Measurements from ENCODE around the gene CD300A. TPM values are rescaled to one million over a fixed set of nuclear protein-coding genes. Genes with fewer than 3 reads are reported as not detected.

The CD300A gene
- total and polyA plus RNA-seq, 8 donors: 1.6 to 35.5 (median 2.6) TPM

- DNase-seq: peak in 1 of 4 donors; percentile 49
- Histone ChIP-seq H3K27ac (peak overlapping the region; percentile 63 to 93), H3K4me3 (peak overlapping the region; percentile 49 to 58), H3K9me3 (peaks cover 0 to 9% of the 10 kb centered on the region in 2 donors), H3K36me3 (no peaks in the 10 kb centered on the region), H3K27me3 (peaks cover 11 to 71% of the 10 kb centered on the region in 2 donors), H3K4me1 (peaks cover 14 to 35% of the 10 kb centered on the region in 2 donors)
- intact Hi-C loops (cut with DNase I): no loop called here
- ATAC-seq: no peak
- no peak for TF ChIP-seq CTCF (IDR thresholded peaks at IDR 0.05)
Observed at GRCh38 chr17:74432766-74433391, 33.6 kb upstream of the CD300A start.

- Histone ChIP-seq H3K9me3 (peaks cover 0 to 16% of the 10 kb centered on the region in 2 donors), H3K27me3 (peaks cover 11 to 65% of the 10 kb centered on the region in 2 donors), H3K4me1 (peaks cover 14 to 35% of the 10 kb centered on the region in 2 donors), H3K4me3 (peak overlapping the region; percentile 49 to 58), H3K27ac (peak overlapping the region in 1 of 2 donors; percentile 93), H3K36me3 (no peaks in the 10 kb centered on the region)
- ATAC-seq (no peak), DNase-seq (peak in 1 of 4 donors; percentile 50)
- TF ChIP-seq CTCF (IDR thresholded peaks at IDR 0.05): no peak
- intact Hi-C loops (cut with DNase I): no loop called here
Observed at GRCh38 chr17:74433421-74434121, 32.9 kb upstream of the CD300A start.

- peak overlapping the region in 1 of 2 donors; percentile 41 for H3K27ac ChIP-seq
- H3K4me3 ChIP-seq: no peak overlapping the region
- H3K27me3 ChIP-seq: peaks cover 11 to 44% of the 10 kb centered on the region in 2 donors
- DNase-seq (peak in 1 of 4 donors; percentile 4), ATAC-seq (no peak)
- H3K4me1 ChIP-seq: peaks cover 8 to 20% of the 10 kb centered on the region in 2 donors
- H3K36me3 ChIP-seq: peaks cover 0 to 7% of the 10 kb centered on the region in 2 donors
- H3K9me3 ChIP-seq: peaks cover 0 to 24% of the 10 kb centered on the region in 2 donors
- no peak for TF ChIP-seq CTCF (IDR thresholded peaks at IDR 0.05)
- intact Hi-C loops (cut with DNase I): no loop called here
Observed at GRCh38 chr17:74435775-74436359, 30.6 kb upstream of the CD300A start.

- Histone ChIP-seq H3K36me3 (peaks cover 0 to 10% of the 10 kb centered on the region in 2 donors), H3K4me1 (peaks cover 6 to 11% of the 10 kb centered on the region in 2 donors), H3K4me3 (no peak overlapping the region), H3K9me3 (peaks cover 0 to 24% of the 10 kb centered on the region in 2 donors), H3K27ac (no peak overlapping the region), H3K27me3 (peaks cover 0 to 26% of the 10 kb centered on the region in 2 donors)
- ATAC-seq (no peak), DNase-seq (no peak)
- intact Hi-C loops (cut with DNase I): no loop called here
- TF ChIP-seq CTCF (IDR thresholded peaks at IDR 0.05): peak; percentile 30 to 68
Observed at GRCh38 chr17:74437702-74438101, 28.7 kb upstream of the CD300A start.

Data from left lung (tissue), 10 donors.